ENCODE data around the gene ME2.
"Not testable (repeated sequence)": the region's sequence is repeated elsewhere in the genome, so short reads cannot be mapped to it uniquely, and the experiment has no call there.

Gene ME2

GRCh38 chr18:50918153-50918552 is 39.2 kb downstream of the ME2 start:
- Histone ChIP-seq H3K27ac (ENCODE audit: low read depth, low read length) (no peak overlapping the region), H3K9me3 (ENCODE audit: control insufficient read depth, insufficient read depth, low read length) (no peaks in the 10 kb centered on the region), H3K27me3 (ENCODE audit: control insufficient read depth, insufficient read depth, low read length) (no peaks in the 10 kb centered on the region), H3K4me3 (ENCODE audit: low read depth, low read length) (no peak overlapping the region), H3K36me3 (ENCODE audit: control insufficient read depth, insufficient read depth, low read length) (peaks cover 74% of the 10 kb centered on the region), H3K4me1 (ENCODE audit: control insufficient read depth, insufficient read depth, low read length) (no peaks in the 10 kb centered on the region), H3K9ac (ENCODE audit: low read depth, low read length) (no peak overlapping the region)

- Histone ChIP-seq H3K27ac (ENCODE audit: low read depth, low read length) (no peak overlapping the region), H3K36me3 (ENCODE audit: control insufficient read depth, insufficient read depth, low read length) (peaks cover 89% of the 10 kb centered on the region), H3K4me3 (ENCODE audit: low read depth, low read length) (no peak overlapping the region), H3K9ac (ENCODE audit: low read depth, low read length) (no peak overlapping the region), H3K9me3 (ENCODE audit: control insufficient read depth, insufficient read depth, low read length) (peaks cover 14% of the 10 kb centered on the region), H3K27me3 (ENCODE audit: control insufficient read depth, insufficient read depth, low read length) (no peaks in the 10 kb centered on the region), H3K4me1 (ENCODE audit: control insufficient read depth, insufficient read depth, low read length) (no peaks in the 10 kb centered on the region)
These were observed 45.5 kb downstream of the ME2 start for GRCh38 chr18:50924372-50924771.

GRCh38 chr18:50926521-50926920 is 47.6 kb downstream of the ME2 start:
- no peak overlapping the region for H3K9ac ChIP-seq (ENCODE audit: low read depth, low read length)
- peaks cover 14% of the 10 kb centered on the region for H3K9me3 ChIP-seq (ENCODE audit: control insufficient read depth, insufficient read depth, low read length)
- H3K27me3 ChIP-seq (ENCODE audit: control insufficient read depth, insufficient read depth, low read length): no peaks in the 10 kb centered on the region
- H3K4me3 ChIP-seq (ENCODE audit: low read depth, low read length): no peak overlapping the region
- H3K36me3 ChIP-seq (ENCODE audit: control insufficient read depth, insufficient read depth, low read length): peaks cover 79% of the 10 kb centered on the region
- H3K27ac ChIP-seq (ENCODE audit: low read depth, low read length): no peak overlapping the region
- no peaks in the 10 kb centered on the region for H3K4me1 ChIP-seq (ENCODE audit: control insufficient read depth, insufficient read depth, low read length)

GRCh38 chr18:50928551-50928950 is 49.6 kb downstream of the ME2 start:
- no peak overlapping the region for H3K4me3 ChIP-seq (ENCODE audit: low read depth, low read length)
- peaks cover 74% of the 10 kb centered on the region for H3K36me3 ChIP-seq (ENCODE audit: control insufficient read depth, insufficient read depth, low read length)
- H3K9ac ChIP-seq (ENCODE audit: low read depth, low read length): no peak overlapping the region
- peaks cover 14% of the 10 kb centered on the region for H3K9me3 ChIP-seq (ENCODE audit: control insufficient read depth, insufficient read depth, low read length)
- H3K27ac ChIP-seq (ENCODE audit: low read depth, low read length): no peak overlapping the region
- no peaks in the 10 kb centered on the region for H3K27me3 ChIP-seq (ENCODE audit: control insufficient read depth, insufficient read depth, low read length)
- H3K4me1 ChIP-seq (ENCODE audit: control insufficient read depth, insufficient read depth, low read length): no peaks in the 10 kb centered on the region

- Histone ChIP-seq H3K27ac (ENCODE audit: low read depth, low read length) (no peak overlapping the region), H3K4me3 (ENCODE audit: low read depth, low read length) (no peak overlapping the region), H3K9me3 (ENCODE audit: control insufficient read depth, insufficient read depth, low read length) (no peaks in the 10 kb centered on the region), H3K4me1 (ENCODE audit: control insufficient read depth, insufficient read depth, low read length) (no peaks in the 10 kb centered on the region), H3K27me3 (ENCODE audit: control insufficient read depth, insufficient read depth, low read length) (no peaks in the 10 kb centered on the region), H3K36me3 (ENCODE audit: control insufficient read depth, insufficient read depth, low read length) (peaks cover 50% of the 10 kb centered on the region), H3K9ac (ENCODE audit: low read depth, low read length) (no peak overlapping the region)
These were observed 54.8 kb downstream of the ME2 start for GRCh38 chr18:50933684-50934083.

- Histone ChIP-seq H3K4me3 (ENCODE audit: low read depth, low read length) (no peak overlapping the region), H3K9ac (ENCODE audit: low read depth, low read length) (no peak overlapping the region), H3K27me3 (ENCODE audit: control insufficient read depth, insufficient read depth, low read length) (no peaks in the 10 kb centered on the region), H3K27ac (ENCODE audit: low read depth, low read length) (no peak overlapping the region), H3K4me1 (ENCODE audit: control insufficient read depth, insufficient read depth, low read length) (no peaks in the 10 kb centered on the region), H3K36me3 (ENCODE audit: control insufficient read depth, insufficient read depth, low read length) (peaks cover 48% of the 10 kb centered on the region), H3K9me3 (ENCODE audit: control insufficient read depth, insufficient read depth, low read length) (no peaks in the 10 kb centered on the region)
These were observed 55.8 kb downstream of the ME2 start for GRCh38 chr18:50934545-50935211.

GRCh38 chr18:50935493-50936191 is 56.7 kb downstream of the ME2 start:
- no peaks in the 10 kb centered on the region for H3K4me1 ChIP-seq (ENCODE audit: control insufficient read depth, insufficient read depth, low read length)
- no peak overlapping the region for H3K27ac ChIP-seq (ENCODE audit: low read depth, low read length)
- no peaks in the 10 kb centered on the region for H3K27me3 ChIP-seq (ENCODE audit: control insufficient read depth, insufficient read depth, low read length)
- no peak overlapping the region for H3K4me3 ChIP-seq (ENCODE audit: low read depth, low read length)
- peaks cover 52% of the 10 kb centered on the region for H3K36me3 ChIP-seq (ENCODE audit: control insufficient read depth, insufficient read depth, low read length)
- no peak overlapping the region for H3K9ac ChIP-seq (ENCODE audit: low read depth, low read length)
- no peaks in the 10 kb centered on the region for H3K9me3 ChIP-seq (ENCODE audit: control insufficient read depth, insufficient read depth, low read length)

GRCh38 chr18:50937183-50937582 is 58.3 kb downstream of the ME2 start:
- no peaks in the 10 kb centered on the region for H3K9me3 ChIP-seq (ENCODE audit: control insufficient read depth, insufficient read depth, low read length)
- H3K4me3 ChIP-seq (ENCODE audit: low read depth, low read length): no peak overlapping the region
- no peak overlapping the region for H3K27ac ChIP-seq (ENCODE audit: low read depth, low read length)
- H3K4me1 ChIP-seq (ENCODE audit: control insufficient read depth, insufficient read depth, low read length): no peaks in the 10 kb centered on the region
- peaks cover 54% of the 10 kb centered on the region for H3K36me3 ChIP-seq (ENCODE audit: control insufficient read depth, insufficient read depth, low read length)
- H3K27me3 ChIP-seq (ENCODE audit: control insufficient read depth, insufficient read depth, low read length): no peaks in the 10 kb centered on the region
- no peak overlapping the region for H3K9ac ChIP-seq (ENCODE audit: low read depth, low read length)

GRCh38 chr18:50938912-50939311 is 60.0 kb downstream of the ME2 start:
- no peak overlapping the region for H3K4me3 ChIP-seq (ENCODE audit: low read depth, low read length)
- no peaks in the 10 kb centered on the region for H3K9me3 ChIP-seq (ENCODE audit: control insufficient read depth, insufficient read depth, low read length)
- no peak overlapping the region for H3K9ac ChIP-seq (ENCODE audit: low read depth, low read length)
- no peak overlapping the region for H3K27ac ChIP-seq (ENCODE audit: low read depth, low read length)
- H3K4me1 ChIP-seq (ENCODE audit: control insufficient read depth, insufficient read depth, low read length): no peaks in the 10 kb centered on the region
- H3K36me3 ChIP-seq (ENCODE audit: control insufficient read depth, insufficient read depth, low read length): peaks cover 47% of the 10 kb centered on the region
- H3K27me3 ChIP-seq (ENCODE audit: control insufficient read depth, insufficient read depth, low read length): no peaks in the 10 kb centered on the region

- Histone ChIP-seq H3K36me3 (ENCODE audit: control insufficient read depth, insufficient read depth, low read length) (peaks cover 48% of the 10 kb centered on the region), H3K27ac (ENCODE audit: low read depth, low read length) (no peak overlapping the region), H3K27me3 (ENCODE audit: control insufficient read depth, insufficient read depth, low read length) (no peaks in the 10 kb centered on the region), H3K4me3 (ENCODE audit: low read depth, low read length) (no peak overlapping the region), H3K9ac (ENCODE audit: low read depth, low read length) (no peak overlapping the region), H3K9me3 (ENCODE audit: control insufficient read depth, insufficient read depth, low read length) (no peaks in the 10 kb centered on the region), H3K4me1 (ENCODE audit: control insufficient read depth, insufficient read depth, low read length) (no peaks in the 10 kb centered on the region)
These were observed 65.5 kb downstream of the ME2 start for GRCh38 chr18:50944245-50944932.

- H3K4me1 ChIP-seq (ENCODE audit: control insufficient read depth, insufficient read depth, low read length); H3K9ac ChIP-seq (ENCODE audit: low read depth, low read length); H3K27me3 ChIP-seq (ENCODE audit: control insufficient read depth, insufficient read depth, low read length); H3K4me3 ChIP-seq (ENCODE audit: low read depth, low read length); H3K9me3 ChIP-seq (ENCODE audit: control insufficient read depth, insufficient read depth, low read length); H3K27ac ChIP-seq (ENCODE audit: low read depth, low read length): not testable (repeated sequence)
- peaks cover 33% of the 10 kb centered on the region for H3K36me3 ChIP-seq (ENCODE audit: control insufficient read depth, insufficient read depth, low read length)
These were observed 67.0 kb downstream of the ME2 start for GRCh38 chr18:50945918-50946317.
